ENCODE measurements around the gene TTC23. TPM values are rescaled to one million over a fixed set of nuclear protein-coding genes. Genes with fewer than 3 reads are reported as not detected.

TTC23 gene
- total RNA-seq, 2 donors from 2014 or later, result 0.67 to 2.5 TPM

DNA sequence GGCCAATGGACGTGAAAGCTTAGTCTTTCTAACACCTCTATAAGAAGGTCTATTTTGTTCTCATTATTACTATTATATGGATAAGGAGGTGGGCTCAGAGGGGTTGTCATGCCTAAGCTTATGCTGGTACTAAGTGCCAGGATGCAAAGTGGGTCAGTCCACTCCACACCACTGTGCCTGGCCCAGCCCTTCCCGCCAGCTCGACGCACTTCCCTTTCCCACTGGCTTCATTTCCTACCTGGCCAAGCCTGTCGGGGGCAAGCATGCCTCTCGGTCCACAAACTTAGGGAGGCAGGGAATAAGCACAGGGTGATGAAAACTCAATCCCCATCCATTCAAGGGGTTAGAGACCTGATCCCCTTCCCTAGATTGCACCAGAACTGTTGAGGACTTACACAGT lies 150.4 kb downstream of the TTC23 start:
- ATAC-seq (replicated peaks), result no peak
- Mint-ChIP-seq H3K4me1 (no peaks in the 10 kb centered on the region), H3K36me3 (ENCODE audit: low read depth) (no peaks in the 10 kb centered on the region), H3K27ac (no peak overlapping the region), H3K9me3 (no peaks in the 10 kb centered on the region), H3K4me3 (no peak overlapping the region), H3K27me3 (peaks cover 40% of the 10 kb centered on the region)

DNA sequence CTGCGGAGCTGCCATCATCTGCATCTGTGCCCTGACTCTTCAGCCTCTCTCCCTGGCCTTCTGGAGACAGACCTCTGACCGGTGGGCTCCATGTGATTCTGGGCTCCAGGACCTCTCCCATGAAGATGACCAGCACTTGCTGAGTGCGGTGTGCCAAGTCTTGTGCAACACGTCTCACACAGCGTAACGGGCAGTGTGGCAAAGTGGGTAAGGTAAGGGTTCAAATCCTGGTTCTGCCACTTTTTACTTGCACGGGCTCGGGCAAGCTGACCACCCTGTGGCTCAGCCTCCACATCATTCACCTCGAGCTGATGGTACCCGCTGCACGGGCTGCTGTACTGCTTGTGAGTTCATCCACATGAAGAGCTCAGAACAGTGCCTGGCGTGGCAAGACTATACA lies 151.0 kb downstream of the TTC23 start:
- H3K4me1 Mint-ChIP-seq, result no peaks in the 10 kb centered on the region
- no peak for ATAC-seq (replicated peaks)
- H3K4me3 Mint-ChIP-seq, result no peak overlapping the region
- H3K27ac Mint-ChIP-seq, result no peak overlapping the region
- H3K27me3 Mint-ChIP-seq, result peaks cover 37% of the 10 kb centered on the region
- no peaks in the 10 kb centered on the region for H3K9me3 Mint-ChIP-seq
- no peaks in the 10 kb centered on the region for H3K36me3 Mint-ChIP-seq (ENCODE audit: low read depth)

DNA sequence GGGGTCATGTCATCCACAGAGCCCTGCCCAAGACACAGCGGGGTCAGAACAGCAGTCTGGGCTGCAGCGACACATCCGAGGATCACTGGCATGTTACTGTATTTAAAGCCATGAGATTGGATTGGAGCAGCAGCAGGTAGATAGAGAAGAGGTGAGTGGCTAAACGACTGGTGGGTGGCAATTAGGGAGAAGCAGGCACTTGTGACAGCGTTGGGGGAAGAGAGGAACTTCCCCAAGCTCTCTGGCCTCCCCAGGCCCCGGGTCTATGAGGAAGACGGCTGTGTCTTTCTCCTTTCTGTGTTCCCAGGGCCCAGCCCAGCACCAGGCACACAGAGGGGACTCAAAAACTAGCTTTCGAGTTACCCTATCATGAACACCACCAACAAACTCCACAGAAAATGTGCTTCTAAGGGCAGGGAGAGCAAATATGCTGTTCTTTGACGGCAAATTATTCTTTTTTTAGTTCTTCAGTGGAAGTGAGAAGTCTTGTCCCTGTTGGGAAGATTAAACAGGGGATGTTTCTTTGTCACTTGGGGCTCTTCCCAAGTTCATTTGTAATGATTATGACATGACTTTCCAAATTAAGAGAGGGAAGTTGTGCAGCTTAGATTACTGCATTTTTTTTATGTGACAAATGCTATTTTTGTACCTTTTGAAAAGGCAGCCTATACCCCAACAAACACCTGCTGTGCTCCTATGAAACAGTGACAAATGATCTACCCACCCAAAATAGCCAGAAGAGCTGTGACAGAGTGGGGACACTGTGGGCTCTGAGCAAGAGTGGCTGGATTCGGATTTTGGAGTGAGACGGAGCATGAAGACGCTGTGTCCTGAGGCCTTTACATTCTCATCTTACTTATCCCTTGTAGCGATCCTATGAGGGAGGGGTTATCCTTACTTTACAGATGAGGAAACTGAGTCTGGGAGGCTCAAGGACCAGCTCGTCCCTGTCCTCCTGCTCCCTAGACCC lies 151.7 kb downstream of the TTC23 start:
- Mint-ChIP-seq H3K36me3 (ENCODE audit: low read depth) (no peaks in the 10 kb centered on the region), H3K27me3 (peaks cover 34% of the 10 kb centered on the region), H3K27ac (no peak overlapping the region), H3K4me1 (no peaks in the 10 kb centered on the region), H3K9me3 (no peaks in the 10 kb centered on the region), H3K4me3 (no peak overlapping the region)
- no peak for ATAC-seq (replicated peaks)

DNA sequence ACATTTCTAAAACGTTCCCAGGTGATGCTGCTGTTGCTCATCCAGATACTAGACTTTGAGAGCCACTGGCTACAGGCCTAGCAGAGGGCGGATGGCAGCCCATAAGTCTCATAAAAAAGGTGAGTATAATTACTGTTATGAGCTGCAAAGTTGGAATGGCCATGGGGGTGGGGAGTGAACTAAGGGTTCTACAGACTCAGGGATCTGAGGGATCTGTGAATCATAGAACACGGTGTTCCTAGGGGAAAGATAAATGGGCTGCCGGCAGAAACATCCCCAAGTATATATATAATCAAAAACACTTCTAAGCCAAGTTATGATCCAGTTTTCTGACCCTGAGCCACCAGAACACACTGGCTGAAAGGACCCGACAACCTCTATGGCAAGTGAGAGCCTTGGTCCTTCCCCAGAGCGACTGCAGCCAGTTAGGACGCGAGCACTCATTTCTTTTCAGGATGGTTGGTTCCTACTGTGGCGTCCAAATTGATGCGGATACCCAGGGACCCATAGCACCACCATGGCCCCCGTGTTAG lies 152.4 kb downstream of the TTC23 start:
- Mint-ChIP-seq H3K27me3 (peaks cover 29% of the 10 kb centered on the region), H3K27ac (no peak overlapping the region), H3K9me3 (no peaks in the 10 kb centered on the region), H3K36me3 (ENCODE audit: low read depth) (no peaks in the 10 kb centered on the region), H3K4me3 (no peak overlapping the region), H3K4me1 (no peaks in the 10 kb centered on the region)
- no peak for ATAC-seq (replicated peaks)

DNA sequence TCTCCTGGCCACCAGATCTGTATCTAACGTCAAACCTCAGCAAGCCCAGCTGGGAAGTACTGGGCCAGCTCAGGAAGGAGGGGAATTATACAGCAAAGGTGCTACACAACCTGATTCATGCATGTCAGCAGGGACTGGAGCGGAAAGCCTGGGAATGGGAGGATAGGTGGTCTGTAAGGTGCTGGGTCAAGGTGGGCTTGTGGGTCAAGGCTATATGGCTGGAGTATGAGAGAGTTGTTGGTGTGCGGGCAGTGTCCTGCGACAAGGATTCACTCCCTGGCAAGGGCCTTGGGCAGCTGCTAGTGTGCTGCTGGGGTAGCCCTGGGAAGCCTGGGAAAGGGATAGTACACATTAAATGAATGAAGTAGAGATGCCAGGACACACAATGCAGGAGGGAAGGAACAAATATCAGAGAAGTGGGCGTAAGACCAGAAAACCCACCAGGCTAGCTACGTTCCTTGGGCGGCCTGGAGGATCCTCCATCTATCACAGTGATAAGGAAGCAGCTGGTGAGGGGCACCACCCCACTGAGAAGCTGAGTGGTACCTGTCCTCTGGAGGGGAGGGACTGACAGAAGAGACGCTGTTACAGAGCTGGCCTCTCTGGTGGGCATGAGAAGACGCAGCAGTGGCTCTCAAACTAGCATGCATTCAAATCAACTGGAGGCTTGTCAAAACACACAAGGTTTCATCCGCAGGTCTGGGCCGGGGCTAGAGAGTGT lies 153.0 kb downstream of the TTC23 start:
- Mint-ChIP-seq H3K4me1 (no peaks in the 10 kb centered on the region), H3K27me3 (peaks cover 24% of the 10 kb centered on the region)

GRCh38 chr15:99095626-99096025 lies 153.8 kb downstream of the TTC23 start:
- peaks cover 24% of the 10 kb centered on the region for H3K27me3 Mint-ChIP-seq
- H3K27ac Mint-ChIP-seq, result no peak overlapping the region
- ATAC-seq (replicated peaks), result no peak
- no peaks in the 10 kb centered on the region for H3K36me3 Mint-ChIP-seq (ENCODE audit: low read depth)
- no peaks in the 10 kb centered on the region for H3K9me3 Mint-ChIP-seq
- H3K4me1 Mint-ChIP-seq, result no peaks in the 10 kb centered on the region
- no peak overlapping the region for H3K4me3 Mint-ChIP-seq

More for the DNA sequence above, 153.0 kb downstream of the TTC23 start:
- H3K4me3 Mint-ChIP-seq, result no peak overlapping the region
- no peak overlapping the region for H3K27ac Mint-ChIP-seq
- H3K36me3 Mint-ChIP-seq (ENCODE audit: low read depth), result no peaks in the 10 kb centered on the region
- H3K9me3 Mint-ChIP-seq, result no peaks in the 10 kb centered on the region
- ATAC-seq (replicated peaks), result no peak

DNA sequence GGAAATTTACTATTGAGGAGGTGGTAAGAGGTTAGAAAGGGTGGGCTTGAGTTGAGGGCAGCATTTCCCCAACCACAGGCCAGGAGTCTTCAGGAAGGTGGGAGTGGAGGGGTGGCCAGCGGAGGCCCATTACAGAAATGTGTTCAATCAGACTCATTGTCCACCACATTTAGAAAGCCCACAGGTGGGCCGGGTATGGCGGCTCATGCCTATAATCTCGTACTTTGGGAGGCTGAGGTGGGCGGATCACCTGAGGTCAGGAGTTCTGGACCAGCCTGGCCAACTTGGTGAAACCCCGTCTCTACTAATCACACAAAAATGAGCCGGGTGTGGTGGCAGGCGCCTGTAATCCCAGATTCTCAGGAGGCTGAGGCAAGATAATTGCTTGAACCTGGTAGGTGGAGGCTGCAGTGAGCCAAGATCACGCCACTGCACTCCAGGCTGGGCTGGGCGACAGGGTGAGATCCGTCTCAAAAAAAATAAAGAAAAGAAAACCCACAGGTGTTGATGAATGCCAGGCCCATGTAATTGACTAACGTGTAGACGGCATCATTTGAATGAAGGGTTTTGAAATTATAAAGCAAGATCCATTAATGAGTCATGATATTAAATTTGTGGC lies 156.7 kb downstream of the TTC23 start:
- Mint-ChIP-seq H3K4me3 (no peak overlapping the region), H3K36me3 (ENCODE audit: low read depth) (no peaks in the 10 kb centered on the region), H3K27me3 (peaks cover 17% of the 10 kb centered on the region), H3K4me1 (peaks cover 7% of the 10 kb centered on the region), H3K27ac (no peak overlapping the region), H3K9me3 (no peaks in the 10 kb centered on the region)
- ATAC-seq (replicated peaks), result no peak

DNA sequence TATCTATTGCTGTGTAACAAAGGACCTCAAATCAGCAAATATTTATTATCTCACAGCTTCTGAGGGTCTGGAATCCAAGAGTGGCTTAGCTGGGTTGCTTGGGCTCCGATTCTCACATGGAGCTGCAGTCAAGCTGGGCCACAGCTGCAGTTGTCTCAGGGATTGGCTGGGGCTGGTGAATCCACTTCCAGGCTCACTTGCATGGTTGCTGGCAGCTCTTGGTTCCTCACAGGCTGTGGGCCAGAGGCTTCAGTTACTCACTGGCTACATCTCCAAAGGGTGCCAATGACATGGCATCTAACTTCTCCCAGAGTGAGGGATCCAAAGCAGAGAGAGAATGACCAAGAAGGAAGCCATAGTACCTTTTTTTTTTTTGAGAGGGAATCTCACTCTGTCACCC lies 158.4 kb downstream of the TTC23 start:
- H3K4me3 Mint-ChIP-seq, result no peak overlapping the region

GRCh38 chr15:99090011-99090699 lies 159.2 kb downstream of the TTC23 start:
- no peaks in the 10 kb centered on the region for H3K9me3 Mint-ChIP-seq
- H3K27me3 Mint-ChIP-seq, result peaks cover 6% of the 10 kb centered on the region
- H3K36me3 Mint-ChIP-seq (ENCODE audit: low read depth), result no peaks in the 10 kb centered on the region
- peak; percentile 65 for ATAC-seq (replicated peaks)
- no peak overlapping the region for H3K4me3 Mint-ChIP-seq
- peaks cover 7% of the 10 kb centered on the region for H3K4me1 Mint-ChIP-seq
- H3K27ac Mint-ChIP-seq, result peak overlapping the region; percentile 15

More for the DNA sequence above, 158.4 kb downstream of the TTC23 start:
- peaks cover 7% of the 10 kb centered on the region for H3K4me1 Mint-ChIP-seq
- no peak for ATAC-seq (replicated peaks)
- H3K27ac Mint-ChIP-seq, result no peak overlapping the region
- H3K27me3 Mint-ChIP-seq, result peaks cover 6% of the 10 kb centered on the region
- no peaks in the 10 kb centered on the region for H3K9me3 Mint-ChIP-seq
- no peaks in the 10 kb centered on the region for H3K36me3 Mint-ChIP-seq (ENCODE audit: low read depth)

GRCh38 chr15:99087405-99087943 lies 161.9 kb downstream of the TTC23 start:
- Mint-ChIP-seq H3K36me3 (ENCODE audit: low read depth) (no peaks in the 10 kb centered on the region), H3K4me3 (no peak overlapping the region), H3K27ac (no peak overlapping the region), H3K4me1 (peaks cover 7% of the 10 kb centered on the region), H3K27me3 (peaks cover 6% of the 10 kb centered on the region), H3K9me3 (no peaks in the 10 kb centered on the region)
- no peak for ATAC-seq (replicated peaks)

- H3K27ac Mint-ChIP-seq, result no peak overlapping the region
- H3K4me3 Mint-ChIP-seq, result no peak overlapping the region
- no peaks in the 10 kb centered on the region for H3K36me3 Mint-ChIP-seq (ENCODE audit: low read depth)
- H3K27me3 Mint-ChIP-seq, result peaks cover 11% of the 10 kb centered on the region
- no peak for ATAC-seq (replicated peaks)
- no peaks in the 10 kb centered on the region for H3K9me3 Mint-ChIP-seq
- peaks cover 7% of the 10 kb centered on the region for H3K4me1 Mint-ChIP-seq
These were observed 163.1 kb downstream of the TTC23 start for GRCh38 chr15:99086327-99086667.
